ENCODE measurements around the gene RTEL1. TPM values are rescaled to one million over a fixed set of nuclear protein-coding genes. Genes with fewer than 3 reads are reported as not detected.
A peak's percentile ranks its signal among the peaks of the same experiment; 100 is the strongest.
"Not testable (repeated sequence)": the region's sequence is repeated elsewhere in the genome, so short reads cannot be mapped to it uniquely, and the experiment has no call there.

The RTEL1 gene
- 10 to 100 TPM; 16.3 to 21.0 (median 18.3) TPM for polyA plus RNA-seq (ENCODE audit: insufficient read length in 4 of 4)

GRCh38 chr20:63657937-63658748 lies at the start of gene RTEL1:
Gene RTEL1, plus strand, starts transcription at chr20:63658312. Its CDS starts 1,091 bp downstream, at chr20:63659403.
- DNase-seq (ENCODE audit: low read depth in 4 of 4, low spot score in 3 of 4): peak; percentile 83 to 88 (median 86)

GRCh38 chr20:63610581-63611435 lies 47.3 kb upstream of the RTEL1 start:
- no peak for DNase-seq (ENCODE audit: low read depth in 4 of 4, low spot score in 3 of 4)

- no peak for DNase-seq (ENCODE audit: low read depth in 4 of 4, low spot score in 3 of 4)
These were observed 46.5 kb upstream of the RTEL1 start for GRCh38 chr20:63611646-63612045.

GRCh38 chr20:63612276-63612931 lies 45.7 kb upstream of the RTEL1 start:
- DNase-seq (ENCODE audit: low read depth in 4 of 4, low spot score in 3 of 4): no peak

GRCh38 chr20:63613863-63614594 lies 44.1 kb upstream of the RTEL1 start:
- not testable (repeated sequence) for DNase-seq (ENCODE audit: low read depth in 4 of 4, low spot score in 3 of 4)

GRCh38 chr20:63617092-63617875 lies 40.8 kb upstream of the RTEL1 start:
- DNase-seq (ENCODE audit: low read depth in 4 of 4, low spot score in 3 of 4): no peak

GRCh38 chr20:63617876-63618265 lies 40.2 kb upstream of the RTEL1 start:
- DNase-seq (ENCODE audit: low read depth in 4 of 4, low spot score in 3 of 4): no peak

- DNase-seq (ENCODE audit: low read depth in 4 of 4, low spot score in 3 of 4): no peak
These were observed 39.7 kb upstream of the RTEL1 start for GRCh38 chr20:63618291-63618980.

- DNase-seq (ENCODE audit: low read depth in 4 of 4, low spot score in 3 of 4): no peak
These were observed 39.0 kb upstream of the RTEL1 start for GRCh38 chr20:63619086-63619485.

GRCh38 chr20:63619505-63619904 lies 38.6 kb upstream of the RTEL1 start:
- no peak for DNase-seq (ENCODE audit: low read depth in 4 of 4, low spot score in 3 of 4)

GRCh38 chr20:63620991-63621390 lies 37.1 kb upstream of the RTEL1 start:
- no peak for DNase-seq (ENCODE audit: low read depth in 4 of 4, low spot score in 3 of 4)

GRCh38 chr20:63622096-63622495 lies 36.0 kb upstream of the RTEL1 start:
- DNase-seq (ENCODE audit: low read depth in 4 of 4, low spot score in 3 of 4): no peak

- no peak for DNase-seq (ENCODE audit: low read depth in 4 of 4, low spot score in 3 of 4)
These were observed 35.4 kb upstream of the RTEL1 start for GRCh38 chr20:63622732-63623131.

GRCh38 chr20:63624486-63624885 lies 33.6 kb upstream of the RTEL1 start:
- no peak for DNase-seq (ENCODE audit: low read depth in 4 of 4, low spot score in 3 of 4)

GRCh38 chr20:63625771-63626423 lies 32.2 kb upstream of the RTEL1 start:
- DNase-seq (ENCODE audit: low read depth in 4 of 4, low spot score in 3 of 4): no peak

- peak in 2 of 4 donors; percentile 60 for DNase-seq (ENCODE audit: low read depth in 4 of 4, low spot score in 3 of 4)
These were observed 31.5 kb upstream of the RTEL1 start, which contains the start of gene GMEB2 for GRCh38 chr20:63626424-63627128. Gene GMEB2, minus strand, starts transcription at chr20:63627101. Its CDS starts 7,704 bp downstream, at chr20:63619397.

GRCh38 chr20:63627129-63627750 lies 30.9 kb upstream of the RTEL1 start:
- DNase-seq (ENCODE audit: low read depth in 4 of 4, low spot score in 3 of 4): peak in 3 of 4 donors; percentile 87 to 89 (median 88)

All from left renal pelvis (tissue), 4 donors.